ENCODE measurements around the gene PPP4R1. TPM values are rescaled to one million over a fixed set of nuclear protein-coding genes. Genes with fewer than 3 reads are reported as not detected.
"Not testable (repeated sequence)": the region's sequence is repeated elsewhere in the genome, so short reads cannot be mapped to it uniquely, and the experiment has no call there.

Gene PPP4R1
- total RNA-seq, 1 donor from 2014 or later: 132 TPM

DNA sequence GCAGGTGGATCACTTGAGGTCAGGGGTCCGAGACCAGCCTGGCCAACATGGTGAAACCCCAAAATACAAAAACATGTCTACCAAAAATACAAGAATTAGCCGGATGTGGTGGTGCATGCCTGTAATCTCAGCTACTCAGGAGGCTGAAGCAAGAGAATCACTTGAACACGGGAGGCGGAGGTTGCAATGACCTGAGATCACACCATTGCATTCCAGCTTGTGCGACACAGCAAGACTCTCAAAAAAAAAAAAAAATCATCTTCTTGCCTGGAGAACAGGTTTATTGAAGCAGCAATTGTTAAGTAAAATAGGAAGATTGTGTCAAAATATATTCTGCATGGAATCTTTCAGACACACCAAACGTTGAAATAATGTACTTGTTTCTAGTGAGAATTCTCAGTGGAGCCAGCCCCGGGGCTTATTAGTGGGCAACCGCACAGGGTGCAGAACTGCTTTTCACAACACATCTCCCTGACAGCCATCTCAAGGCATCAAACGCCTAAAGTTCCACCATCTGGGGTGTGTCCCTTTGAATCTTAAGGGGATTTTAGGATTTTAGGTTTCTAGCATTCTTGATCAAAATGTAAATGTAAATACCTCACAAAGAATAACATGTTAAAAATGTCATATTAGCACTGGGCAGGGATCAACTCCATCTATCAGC, 28.6 kb upstream of the PPP4R1 start:
- Histone ChIP-seq H4K20me1 (ENCODE audit: insufficient read depth, low read length) (no peaks in the 10 kb centered on the region), H3K9me3 (ENCODE audit: insufficient read depth, low read depth, low read length) (no peaks in the 10 kb centered on the region), H2AFZ (ENCODE audit: low read depth, low read length) (no peak overlapping the region), H3K4me3 (ENCODE audit: insufficient read depth, low read depth, low read length) (no peak overlapping the region), H3K4me2 (ENCODE audit: low read length) (peak overlapping the region; percentile 70), H3K79me2 (ENCODE audit: insufficient read depth, low read length) (no peaks in the 10 kb centered on the region), H3K27me3 (ENCODE audit: insufficient read depth, low read length) (no peaks in the 10 kb centered on the region), H3K4me1 (ENCODE audit: insufficient read depth, low read length) (peaks cover 21% of the 10 kb centered on the region), H3K9ac (ENCODE audit: low read length) (peak overlapping the region; percentile 74), H3K36me3 (ENCODE audit: insufficient read depth, low read length) (no peaks in the 10 kb centered on the region), H3K27ac (ENCODE audit: low read depth, low read length) (peak overlapping the region; percentile 91)
- peak overlapping the region; percentile 99 for H3K27ac Mint-ChIP-seq (ENCODE audit: unreplicated experiment)
- no peaks in the 10 kb centered on the region for H3K9me3 Mint-ChIP-seq (ENCODE audit: unreplicated experiment)
- TF ChIP-seq CTCF (IDR thresholded peaks at IDR 0.05; ENCODE audit: insufficient read depth, low read depth, low read length): no peak
- TF ChIP-seq EZH2 (IDR thresholded peaks at IDR 0.05; ENCODE audit: insufficient read depth, low read length): no peak
- H3K27me3 Mint-ChIP-seq (ENCODE audit: low read depth, unreplicated experiment): peaks cover 2% of the 10 kb centered on the region
- H3K4me3 Mint-ChIP-seq (ENCODE audit: unreplicated experiment): no peak overlapping the region
- DNase-seq (ENCODE audit: low read depth): peak; percentile 26
- no peak for FAIRE-seq
- H3K4me1 Mint-ChIP-seq (ENCODE audit: low read depth, unreplicated experiment): peaks cover 21% of the 10 kb centered on the region
- H3K36me3 Mint-ChIP-seq (ENCODE audit: low read depth, unreplicated experiment): no peaks in the 10 kb centered on the region

- not testable (repeated sequence) for H3K4me3 Mint-ChIP-seq (ENCODE audit: unreplicated experiment); H3K9me3 ChIP-seq (ENCODE audit: insufficient read depth, low read depth, low read length); DNase-seq (ENCODE audit: low read depth); H3K79me2 ChIP-seq (ENCODE audit: insufficient read depth, low read length); H3K27me3 ChIP-seq (ENCODE audit: insufficient read depth, low read length); H3K27me3 Mint-ChIP-seq (ENCODE audit: low read depth, unreplicated experiment); H3K27ac ChIP-seq (ENCODE audit: low read depth, low read length); H3K9ac ChIP-seq (ENCODE audit: low read length); H2AFZ ChIP-seq (ENCODE audit: low read depth, low read length); H3K4me3 ChIP-seq (ENCODE audit: insufficient read depth, low read depth, low read length); H3K36me3 ChIP-seq (ENCODE audit: insufficient read depth, low read length); H4K20me1 ChIP-seq (ENCODE audit: insufficient read depth, low read length); FAIRE-seq; H3K4me2 ChIP-seq (ENCODE audit: low read length); H3K36me3 Mint-ChIP-seq (ENCODE audit: low read depth, unreplicated experiment); H3K9me3 Mint-ChIP-seq (ENCODE audit: unreplicated experiment); H3K27ac Mint-ChIP-seq (ENCODE audit: unreplicated experiment)
- peaks cover 16% of the 10 kb centered on the region for H3K4me1 Mint-ChIP-seq (ENCODE audit: low read depth, unreplicated experiment)
- peaks cover 14% of the 10 kb centered on the region for H3K4me1 ChIP-seq (ENCODE audit: insufficient read depth, low read length)
Observed at GRCh38 chr18:9641081-9641480, 26.7 kb upstream of the PPP4R1 start.

DNA sequence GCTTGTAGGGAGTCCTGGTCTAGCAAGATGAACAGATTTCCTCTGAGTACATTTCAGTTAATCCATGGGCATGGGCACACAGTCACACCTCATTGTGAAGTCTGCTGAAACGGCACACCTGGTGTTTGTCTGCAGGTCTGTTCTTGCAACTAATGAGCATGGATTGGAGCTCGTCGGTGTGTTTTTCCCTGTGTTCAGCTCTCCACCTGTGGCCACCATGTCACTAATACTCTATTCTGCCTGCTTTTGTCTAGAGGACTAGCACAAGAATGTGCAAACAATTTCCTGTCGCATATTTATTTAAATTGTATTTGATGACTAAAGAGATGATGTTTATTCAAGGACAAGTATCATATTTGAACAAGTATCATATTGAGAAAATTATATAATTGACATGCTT, 24.5 kb upstream of the PPP4R1 start:
- no peaks in the 10 kb centered on the region for H3K27me3 ChIP-seq (ENCODE audit: insufficient read depth, low read length)
- no peaks in the 10 kb centered on the region for H3K36me3 ChIP-seq (ENCODE audit: insufficient read depth, low read length)
- Mint-ChIP-seq H3K36me3 (ENCODE audit: low read depth, unreplicated experiment) (no peaks in the 10 kb centered on the region), H3K4me1 (ENCODE audit: low read depth, unreplicated experiment) (peaks cover 8% of the 10 kb centered on the region), H3K27ac (ENCODE audit: unreplicated experiment) (no peak overlapping the region), H3K4me3 (ENCODE audit: unreplicated experiment) (no peak overlapping the region), H3K27me3 (ENCODE audit: low read depth, unreplicated experiment) (peaks cover 2% of the 10 kb centered on the region), H3K9me3 (ENCODE audit: unreplicated experiment) (peaks cover 2% of the 10 kb centered on the region)
- no peaks in the 10 kb centered on the region for H4K20me1 ChIP-seq (ENCODE audit: insufficient read depth, low read length)
- peaks cover 10% of the 10 kb centered on the region for H3K4me1 ChIP-seq (ENCODE audit: insufficient read depth, low read length)
- no peaks in the 10 kb centered on the region for H3K79me2 ChIP-seq (ENCODE audit: insufficient read depth, low read length)
- no peak overlapping the region for H2AFZ ChIP-seq (ENCODE audit: low read depth, low read length)
- H3K4me2 ChIP-seq (ENCODE audit: low read length): no peak overlapping the region
- H3K9me3 ChIP-seq (ENCODE audit: insufficient read depth, low read depth, low read length): no peaks in the 10 kb centered on the region
- no peak for FAIRE-seq
- no peak overlapping the region for H3K27ac ChIP-seq (ENCODE audit: low read depth, low read length)
- TF ChIP-seq CTCF (IDR thresholded peaks at IDR 0.05; ENCODE audit: insufficient read depth, low read depth, low read length): no peak
- no peak for TF ChIP-seq EZH2 (IDR thresholded peaks at IDR 0.05; ENCODE audit: insufficient read depth, low read length)
- H3K9ac ChIP-seq (ENCODE audit: low read length): no peak overlapping the region
- no peak for DNase-seq (ENCODE audit: low read depth)
- H3K4me3 ChIP-seq (ENCODE audit: insufficient read depth, low read depth, low read length): no peak overlapping the region

All from astrocyte (in vitro differentiated cells and primary cell).